GM19467 (cell line): Measurements from ENCODE around the gene HCRTR1.

Source experiments
- ATAC-seq: cut with Tn5 transposase; IDR thresholded peaks from one replicate; pipeline ENCODE4 v1.9.1; 2021; ENCODE audit warnings: mild to moderate bottlenecking, moderate library complexity; ENCODE audit not compliant: unreplicated experiment

Gene HCRTR1

GRCh38 chr1:31666263-31666963 lies 48.9 kb downstream of the HCRTR1 start:
- ATAC-seq, result no peak

GRCh38 chr1:31667065-31667785 lies 49.7 kb downstream of the HCRTR1 start:
- no peak for ATAC-seq

GRCh38 chr1:31668303-31668883 lies 50.9 kb downstream of the HCRTR1 start:
- ATAC-seq, result no peak

GRCh38 chr1:31669433-31669785 lies 51.9 kb downstream of the HCRTR1 start:
- ATAC-seq, result no peak

GRCh38 chr1:31669786-31670592 lies 52.5 kb downstream of the HCRTR1 start:
- no peak for ATAC-seq

GRCh38 chr1:31670593-31670964 lies 53.1 kb downstream of the HCRTR1 start:
- ATAC-seq, result no peak

GRCh38 chr1:31671147-31671546 lies 53.7 kb downstream of the HCRTR1 start:
- no peak for ATAC-seq

GRCh38 chr1:31671561-31672201 lies 54.2 kb downstream of the HCRTR1 start:
- ATAC-seq, result no peak

- no peak for ATAC-seq
Observed at GRCh38 chr1:31672986-31673385, 55.5 kb downstream of the HCRTR1 start.

- no peak for ATAC-seq
Observed at GRCh38 chr1:31673433-31673832, 55.9 kb downstream of the HCRTR1 start.

- no peak for ATAC-seq
Observed at GRCh38 chr1:31674626-31675025, 57.1 kb downstream of the HCRTR1 start.

- ATAC-seq, result no peak
Observed at GRCh38 chr1:31675161-31675560, 57.7 kb downstream of the HCRTR1 start.

GRCh38 chr1:31675756-31676155 lies 58.3 kb downstream of the HCRTR1 start:
- no peak for ATAC-seq
